ENCODE data around the gene LILRB4.
"Not testable (repeated sequence)": the region's sequence is repeated elsewhere in the genome, so short reads cannot be mapped to it uniquely, and the experiment has no call there.

LILRB4 gene

DNA sequence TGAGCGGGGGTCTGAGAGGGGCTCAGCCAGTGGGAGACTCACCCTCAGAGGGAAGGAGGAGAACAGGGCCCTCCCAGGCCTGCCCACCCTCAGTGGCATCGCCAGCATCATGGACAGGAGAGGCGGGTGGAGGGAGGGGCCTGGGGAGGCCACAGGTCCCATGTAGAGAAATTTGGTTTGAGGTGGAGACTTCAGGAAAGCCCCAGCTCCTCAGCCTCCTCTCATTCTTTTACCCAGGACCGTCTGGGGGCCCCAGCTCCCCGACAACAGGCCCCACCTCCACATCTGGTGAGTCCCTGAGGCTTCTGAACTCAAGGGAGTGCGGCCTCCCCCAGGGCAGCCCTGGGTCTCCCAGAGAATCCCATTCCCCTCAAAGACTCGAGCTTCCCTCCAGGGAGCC, 29.4 kb upstream of the LILRB4 start:
- H3K36me3 ChIP-seq (ENCODE audit: insufficient read depth, low read length): no peaks in the 10 kb centered on the region
- H3K4me1 ChIP-seq (ENCODE audit: insufficient read depth, low read length): peaks cover 4% of the 10 kb centered on the region; the same call in 1 of the 2 replicates
- H3K9ac ChIP-seq (ENCODE audit: low read depth, low read length): no peak overlapping the region
- no peaks in the 10 kb centered on the region for H3K9me3 ChIP-seq (ENCODE audit: control insufficient read depth, insufficient read depth, low read length)

DNA sequence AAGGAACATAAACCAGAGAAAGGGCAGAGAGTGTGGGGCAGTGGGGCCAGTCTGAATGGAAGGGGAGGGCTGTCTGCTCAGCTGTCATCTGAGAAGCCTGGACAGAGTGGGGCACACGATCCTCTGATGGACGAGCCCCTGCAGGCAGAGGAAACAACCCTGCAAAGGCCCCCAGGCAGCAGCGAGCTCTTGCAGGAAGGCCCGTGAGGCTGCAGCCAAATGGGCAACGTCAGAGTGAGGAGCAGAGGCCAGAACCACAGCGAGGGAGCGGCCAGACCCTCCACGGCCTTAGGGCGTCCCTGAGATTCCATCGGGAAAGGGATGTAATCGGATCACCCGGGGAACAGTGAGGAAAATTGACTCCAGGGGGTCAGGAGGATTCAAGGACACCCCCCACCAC, 26.7 kb upstream of the LILRB4 start:
- H3K4me1 ChIP-seq (ENCODE audit: insufficient read depth, low read length); H3K9me3 ChIP-seq (ENCODE audit: control insufficient read depth, insufficient read depth, low read length); H3K36me3 ChIP-seq (ENCODE audit: insufficient read depth, low read length); H3K9ac ChIP-seq (ENCODE audit: low read depth, low read length): not testable (repeated sequence)

DNA sequence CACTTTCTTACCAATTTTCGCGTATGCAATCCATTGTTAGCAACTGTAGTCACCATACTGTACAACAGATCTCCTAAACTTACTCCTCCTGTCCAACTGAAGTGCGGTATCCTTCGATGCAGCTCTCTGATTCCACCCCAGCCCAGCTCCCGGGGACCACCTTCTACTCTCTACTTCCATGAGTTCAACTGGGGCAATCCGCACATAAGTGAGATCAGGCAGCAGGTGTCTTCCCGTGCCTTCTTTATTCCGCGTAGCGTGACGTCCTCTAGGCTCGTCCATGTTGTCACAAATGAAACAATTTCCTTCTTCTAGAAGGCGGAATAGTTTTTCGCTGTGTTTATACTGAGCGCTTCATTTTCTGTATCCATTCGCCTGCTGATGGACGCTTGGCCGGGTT, 24.1 kb upstream of the LILRB4 start:
- no peaks in the 10 kb centered on the region for H3K9me3 ChIP-seq (ENCODE audit: control insufficient read depth, insufficient read depth, low read length)

DNA sequence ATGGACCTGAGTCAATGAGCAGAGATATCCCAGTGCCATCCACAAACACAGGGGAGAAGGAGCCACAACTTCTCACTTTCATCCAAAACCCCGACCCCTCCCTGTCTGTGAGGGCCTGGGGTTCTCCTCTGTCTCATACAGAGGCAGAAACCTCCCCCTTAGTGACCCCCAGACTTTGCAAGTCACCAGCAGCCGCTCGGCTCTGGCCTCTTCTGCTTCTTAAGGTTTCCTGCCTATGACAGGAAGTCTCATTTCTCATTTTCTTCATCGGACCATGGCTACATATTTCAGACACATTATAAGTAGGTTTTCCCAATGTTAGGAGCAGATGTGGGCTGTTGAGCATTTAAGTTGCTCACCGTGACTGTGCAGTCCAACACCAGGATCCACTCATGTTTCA, 19.8 kb upstream of the LILRB4 start:
- not testable (repeated sequence) for H3K9ac ChIP-seq (ENCODE audit: low read depth, low read length); H3K4me1 ChIP-seq (ENCODE audit: insufficient read depth, low read length); H3K36me3 ChIP-seq (ENCODE audit: insufficient read depth, low read length); H3K9me3 ChIP-seq (ENCODE audit: control insufficient read depth, insufficient read depth, low read length)

More for the DNA sequence above, 24.1 kb upstream of the LILRB4 start:
- Histone ChIP-seq H3K4me1 (ENCODE audit: insufficient read depth, low read length) (peaks cover 4% of the 10 kb centered on the region; the same call in 1 of the 2 replicates), H3K9ac (ENCODE audit: low read depth, low read length) (no peak overlapping the region), H3K36me3 (ENCODE audit: insufficient read depth, low read length) (no peaks in the 10 kb centered on the region)

DNA sequence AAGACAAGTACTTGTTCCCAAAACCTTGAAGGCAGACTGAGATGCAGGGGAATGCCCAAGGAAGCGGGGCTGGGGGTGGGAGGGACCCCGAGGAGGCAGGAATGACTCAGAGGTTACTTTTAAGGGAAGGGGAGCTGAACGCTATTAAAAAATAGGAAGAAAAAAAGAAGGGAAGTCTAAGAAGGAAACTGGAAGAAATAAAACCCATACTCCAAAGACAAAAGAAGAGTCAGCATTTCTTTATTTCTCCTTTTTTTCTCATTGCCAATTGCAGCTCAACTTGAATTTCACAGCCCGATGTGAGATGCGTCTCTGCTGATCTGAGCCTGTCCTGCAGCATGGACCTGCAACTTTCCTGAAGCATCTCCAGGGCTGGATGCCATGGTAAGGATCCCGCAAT, 19.2 kb upstream of the LILRB4 start:
- not testable (repeated sequence) for H3K4me1 ChIP-seq (ENCODE audit: insufficient read depth, low read length); H3K9ac ChIP-seq (ENCODE audit: low read depth, low read length); H3K9me3 ChIP-seq (ENCODE audit: control insufficient read depth, insufficient read depth, low read length); H3K36me3 ChIP-seq (ENCODE audit: insufficient read depth, low read length)

DNA sequence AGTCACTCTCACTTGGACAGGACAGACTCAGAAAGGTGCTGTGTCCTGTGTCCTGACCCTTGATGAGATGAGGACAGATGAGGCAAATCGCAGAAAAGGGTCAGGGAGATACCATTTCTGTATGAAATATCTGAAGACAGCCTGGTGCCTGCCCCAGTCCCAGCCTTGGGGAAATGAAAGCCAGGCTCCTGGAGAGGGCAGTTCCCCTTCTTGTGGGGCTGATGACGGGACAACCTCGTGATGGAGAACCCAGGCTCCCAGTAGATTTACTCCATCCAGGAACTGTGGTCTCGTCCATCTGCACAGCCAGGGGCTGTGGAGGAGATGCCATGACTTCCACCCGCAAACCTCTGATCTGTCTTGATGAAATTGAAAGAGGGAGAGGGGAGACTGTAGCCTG, 18.7 kb upstream of the LILRB4 start:
- Histone ChIP-seq H3K9ac (ENCODE audit: low read depth, low read length) (no peak overlapping the region), H3K9me3 (ENCODE audit: control insufficient read depth, insufficient read depth, low read length) (no peaks in the 10 kb centered on the region), H3K36me3 (ENCODE audit: insufficient read depth, low read length) (no peaks in the 10 kb centered on the region)

DNA sequence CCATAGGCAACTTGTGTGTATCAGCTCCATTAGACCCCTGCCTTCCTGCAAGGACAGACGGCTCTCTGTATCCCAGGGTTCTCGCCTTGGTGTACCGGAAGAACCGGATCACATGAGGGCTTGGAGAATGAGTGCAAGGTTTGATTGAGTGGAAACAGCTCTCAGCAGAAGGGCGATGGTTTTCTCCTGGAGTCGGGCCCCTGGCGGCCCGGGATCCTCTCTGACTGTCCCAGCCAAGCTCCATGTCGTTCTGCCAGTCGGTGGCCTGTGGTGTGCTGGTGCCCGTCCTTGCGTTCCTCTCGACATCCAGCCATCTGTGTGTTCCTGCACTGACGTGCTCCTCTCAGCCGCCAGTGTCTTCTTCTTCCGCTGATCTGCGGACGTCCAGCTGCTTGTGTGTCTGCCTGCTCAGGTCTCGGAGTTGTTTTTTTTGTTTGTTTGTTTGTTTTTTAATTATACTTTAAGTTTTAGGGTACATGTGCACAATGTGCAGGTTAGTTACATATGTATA, 16.4 kb upstream of the LILRB4 start:
- Histone ChIP-seq H3K36me3 (ENCODE audit: insufficient read depth, low read length) (no peaks in the 10 kb centered on the region), H3K9me3 (ENCODE audit: control insufficient read depth, insufficient read depth, low read length) (no peaks in the 10 kb centered on the region), H3K9ac (ENCODE audit: low read depth, low read length) (no peak overlapping the region), H3K4me1 (ENCODE audit: insufficient read depth, low read length) (no peaks in the 10 kb centered on the region)

More for the DNA sequence above, 18.7 kb upstream of the LILRB4 start:
- H3K4me1 ChIP-seq (ENCODE audit: insufficient read depth, low read length): no peaks in the 10 kb centered on the region

DNA sequence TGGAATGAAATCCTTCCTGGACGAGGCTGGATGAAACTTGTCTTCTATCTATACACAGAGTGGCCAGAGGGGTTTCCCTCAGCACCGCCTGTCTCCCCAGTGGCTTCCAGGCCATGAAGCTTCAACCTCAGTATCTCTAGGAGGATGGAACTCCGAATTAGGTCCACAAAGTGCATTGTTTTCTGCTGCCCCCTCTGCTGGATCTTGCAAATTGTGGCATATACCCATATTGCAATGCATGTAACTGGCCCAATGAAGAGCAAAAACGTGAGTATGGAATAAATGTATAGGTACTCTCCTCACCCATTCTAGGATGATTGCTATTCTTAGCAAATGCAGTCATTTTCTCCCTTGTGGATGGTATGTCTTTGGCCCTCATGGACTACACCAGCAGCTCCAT, 14.7 kb upstream of the LILRB4 start:
- Histone ChIP-seq H3K4me1 (ENCODE audit: insufficient read depth, low read length) (no peaks in the 10 kb centered on the region), H3K9ac (ENCODE audit: low read depth, low read length) (no peak overlapping the region), H3K9me3 (ENCODE audit: control insufficient read depth, insufficient read depth, low read length) (no peaks in the 10 kb centered on the region), H3K36me3 (ENCODE audit: insufficient read depth, low read length) (no peaks in the 10 kb centered on the region)

DNA sequence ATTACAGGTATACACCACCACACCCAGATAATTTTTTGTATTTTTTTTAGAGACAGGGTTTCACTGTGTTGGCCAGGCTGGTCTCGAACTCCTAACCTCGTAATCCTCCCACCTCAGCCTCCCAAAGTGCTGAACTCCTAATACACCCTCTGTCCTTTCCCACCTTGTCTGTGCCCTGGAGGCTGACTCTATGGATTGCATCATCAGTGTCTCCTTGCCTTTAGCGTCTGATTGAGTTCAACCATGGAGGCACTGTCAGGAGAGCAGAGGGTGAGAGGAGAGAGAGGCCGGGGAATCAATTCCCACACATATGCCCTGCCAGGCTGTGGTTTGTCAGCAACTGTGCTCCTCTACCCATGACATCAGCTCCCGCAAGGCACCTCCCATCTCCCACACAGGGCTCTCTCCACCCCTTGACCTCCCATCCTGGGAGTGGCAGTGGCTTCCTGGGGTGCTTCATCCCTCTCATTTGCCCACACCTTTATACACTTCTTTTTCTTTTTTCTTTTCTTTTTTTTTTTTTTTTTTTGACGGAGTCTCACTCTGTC, 12.6 kb upstream of the LILRB4 start:
- Histone ChIP-seq H3K9me3 (ENCODE audit: control insufficient read depth, insufficient read depth, low read length) (no peaks in the 10 kb centered on the region), H3K36me3 (ENCODE audit: insufficient read depth, low read length) (no peaks in the 10 kb centered on the region)

DNA sequence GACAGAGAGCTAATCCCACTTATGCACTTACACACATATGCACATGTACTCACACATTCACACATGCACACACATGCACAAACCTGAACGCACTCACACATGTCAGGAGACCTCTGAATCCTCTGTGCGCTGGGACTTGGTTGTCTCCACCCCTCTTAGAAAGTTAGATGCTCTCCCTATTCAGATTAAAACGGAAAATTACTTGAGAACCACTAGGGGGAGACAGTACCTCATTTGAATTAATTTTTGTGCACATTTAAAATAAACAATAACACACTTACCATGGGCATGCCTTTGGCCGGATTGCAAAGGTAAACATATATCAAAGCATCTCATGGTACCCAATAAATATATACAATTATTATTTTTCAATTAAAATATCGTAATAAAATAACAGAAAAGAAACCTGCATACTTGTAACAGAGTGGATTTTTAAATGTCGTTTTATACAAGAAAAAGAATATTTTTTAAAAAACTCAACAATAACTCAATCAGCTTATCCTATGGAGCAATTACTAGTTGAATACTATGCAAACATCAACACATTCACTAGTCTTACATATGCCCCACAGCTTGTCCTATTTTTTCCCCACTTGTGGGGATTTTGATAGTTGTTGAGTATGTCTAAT, 9.5 kb upstream of the LILRB4 start:
- Histone ChIP-seq H3K36me3 (ENCODE audit: insufficient read depth, low read length) (no peaks in the 10 kb centered on the region), H3K9me3 (ENCODE audit: control insufficient read depth, insufficient read depth, low read length) (no peaks in the 10 kb centered on the region), H3K4me1 (ENCODE audit: insufficient read depth, low read length) (peaks cover 12% of the 10 kb centered on the region), H3K9ac (ENCODE audit: low read depth, low read length) (no peak overlapping the region)

More for the DNA sequence above, 12.6 kb upstream of the LILRB4 start:
- no peak overlapping the region for H3K9ac ChIP-seq (ENCODE audit: low read depth, low read length)
- peaks cover 8% of the 10 kb centered on the region for H3K4me1 ChIP-seq (ENCODE audit: insufficient read depth, low read length)

DNA sequence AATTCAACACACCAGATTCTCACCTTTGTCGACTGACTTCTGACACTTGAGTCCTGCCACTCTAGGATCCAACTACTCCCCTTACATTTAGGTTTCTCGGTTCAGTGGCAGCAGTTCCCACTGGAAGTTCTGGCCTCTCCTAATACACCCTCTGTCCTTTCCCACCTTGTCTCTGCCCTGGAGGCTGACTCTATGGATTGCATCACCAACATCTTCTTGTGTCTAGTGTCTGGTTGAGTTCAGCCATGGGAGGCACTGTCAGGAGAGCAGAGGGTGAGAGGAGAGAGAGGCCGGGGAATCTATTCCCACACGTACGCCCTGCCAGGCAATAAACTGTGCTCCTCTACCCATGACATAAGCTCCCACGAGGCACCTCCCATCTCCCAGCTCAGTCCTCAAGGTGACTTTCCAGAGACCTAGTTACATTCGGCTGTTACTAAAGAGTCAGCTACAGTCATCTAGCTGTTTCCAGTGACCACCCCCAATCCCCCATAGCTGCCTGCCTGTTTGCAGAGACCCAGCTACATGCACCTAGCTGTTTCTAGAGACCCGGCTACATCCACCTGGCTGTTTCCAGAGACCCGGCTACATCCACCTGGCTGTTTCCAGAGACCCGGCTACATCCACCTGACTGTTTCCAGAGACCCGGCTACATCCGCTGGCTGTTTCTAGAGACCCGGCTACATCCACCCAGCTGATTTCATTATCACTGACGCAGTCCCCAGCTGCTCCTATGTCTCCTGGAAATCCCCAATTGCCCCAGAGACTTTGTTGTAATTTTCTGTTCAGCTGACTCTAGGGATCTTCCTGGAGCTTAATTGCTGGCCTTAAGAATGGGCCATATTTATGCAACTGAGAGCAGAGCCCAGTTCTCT, 8.1 kb upstream of the LILRB4 start:
- Histone ChIP-seq H3K36me3 (ENCODE audit: insufficient read depth, low read length) (no peaks in the 10 kb centered on the region), H3K9me3 (ENCODE audit: control insufficient read depth, insufficient read depth, low read length) (no peaks in the 10 kb centered on the region), H3K4me1 (ENCODE audit: insufficient read depth, low read length) (peaks cover 12% of the 10 kb centered on the region), H3K9ac (ENCODE audit: low read depth, low read length) (no peak overlapping the region)

DNA sequence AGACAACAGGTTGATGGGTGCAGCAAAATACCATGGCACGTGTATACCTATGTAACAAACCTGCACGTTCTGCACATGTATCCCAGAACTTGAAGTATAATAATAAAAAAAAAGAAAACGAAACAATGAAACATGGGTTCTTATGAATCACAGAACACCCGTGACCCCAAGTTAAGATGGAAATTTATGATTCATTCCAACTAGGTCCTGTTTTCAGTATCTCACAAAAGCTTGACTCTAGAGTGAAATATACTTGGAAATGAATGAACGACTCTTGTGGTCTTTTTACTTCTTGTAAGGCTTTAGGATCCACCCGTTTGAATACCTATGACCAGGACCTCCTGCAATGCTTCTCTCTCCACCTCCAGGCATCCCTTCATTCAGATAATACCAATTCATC, 3.5 kb upstream of the LILRB4 start:
- H3K36me3 ChIP-seq (ENCODE audit: insufficient read depth, low read length): no peaks in the 10 kb centered on the region
- H3K9me3 ChIP-seq (ENCODE audit: control insufficient read depth, insufficient read depth, low read length): no peaks in the 10 kb centered on the region
- H3K4me1 ChIP-seq (ENCODE audit: insufficient read depth, low read length): peaks cover 11% of the 10 kb centered on the region
- H3K9ac ChIP-seq (ENCODE audit: low read depth, low read length): no peak overlapping the region

DNA sequence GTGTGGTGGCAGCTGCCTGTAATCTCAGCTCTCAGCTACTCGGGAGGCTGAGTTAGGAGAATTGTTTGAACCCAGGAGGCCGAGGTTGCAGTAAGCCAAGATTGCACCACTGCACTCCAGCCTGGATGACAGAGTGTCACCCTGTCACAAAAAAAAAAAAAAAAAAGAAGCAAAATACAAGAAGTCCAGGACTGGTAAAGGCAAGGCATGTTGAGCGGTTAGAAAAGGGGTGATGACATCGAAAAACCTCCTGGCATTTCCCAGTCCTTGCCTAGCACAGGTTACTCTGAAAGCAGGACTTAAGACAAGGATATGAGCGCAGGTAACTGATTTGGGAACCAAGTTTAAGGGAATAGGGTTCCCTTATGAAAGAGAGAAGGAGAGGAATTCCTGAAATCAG, 2.5 kb upstream of the LILRB4 start:
- Histone ChIP-seq H3K9ac (ENCODE audit: low read depth, low read length) (no peak overlapping the region), H3K4me1 (ENCODE audit: insufficient read depth, low read length) (peaks cover 3% of the 10 kb centered on the region; the same call in 1 of the 2 replicates), H3K9me3 (ENCODE audit: control insufficient read depth, insufficient read depth, low read length) (no peaks in the 10 kb centered on the region), H3K36me3 (ENCODE audit: insufficient read depth, low read length) (no peaks in the 10 kb centered on the region)

DNA sequence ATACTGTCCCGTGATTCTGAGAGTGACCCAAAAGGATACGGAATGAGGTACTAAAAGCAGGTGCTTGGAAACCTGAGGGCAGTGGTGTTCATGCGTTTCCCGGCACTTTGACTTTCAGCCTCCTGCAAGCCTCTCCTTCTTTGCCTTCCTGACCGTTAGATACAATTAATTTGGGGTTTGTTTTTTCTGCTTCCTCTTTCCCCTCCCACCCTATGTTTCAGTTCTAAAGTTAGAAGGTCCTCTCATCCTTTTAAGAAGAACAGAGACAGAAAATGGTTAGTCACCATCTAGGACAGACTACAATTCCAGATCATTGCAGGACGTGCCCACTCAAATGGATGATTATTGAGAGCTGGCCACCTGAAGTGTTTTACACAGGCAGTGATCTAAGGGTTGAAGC, 1.8 kb upstream of the LILRB4 start:
- no peak overlapping the region for H3K9ac ChIP-seq (ENCODE audit: low read depth, low read length)
- no peaks in the 10 kb centered on the region for H3K36me3 ChIP-seq (ENCODE audit: insufficient read depth, low read length)
- H3K9me3 ChIP-seq (ENCODE audit: control insufficient read depth, insufficient read depth, low read length): no peaks in the 10 kb centered on the region
- H3K4me1 ChIP-seq (ENCODE audit: insufficient read depth, low read length): no peaks in the 10 kb centered on the region

All from ES-I3 (cell line).